ENCODE measurements around the gene ANKRD60. TPM values are rescaled to one million over a fixed set of nuclear protein-coding genes. Genes with fewer than 3 reads are reported as not detected.

Gene ANKRD60
- total and polyA plus RNA-seq, 2 of the 4 experiments (the other 2 are of a cell fraction): not detected

- H2BK15ac ChIP-seq (ENCODE audit: low read depth, low read length): no peak overlapping the region
- no peak overlapping the region for H3K9ac ChIP-seq (ENCODE audit: low read depth, low read length)
- H3K14ac ChIP-seq (replicated peaks; ENCODE audit: low read depth, low read length): no peak overlapping the region
- ChIA-PET CTCF (no interaction called here), POLR2A (ENCODE audit: unreplicated experiment) (no interaction called here)
- no peak overlapping the region for H4K5ac ChIP-seq (ENCODE audit: low read depth, low read length)
- peaks cover 32% of the 10 kb centered on the region for H3K27me3 ChIP-seq (ENCODE audit: control insufficient read depth, insufficient read depth, low read length)
- no peak for DNase-seq
- in situ Hi-C loops (cut with MboI; ENCODE audit: low sequenced_read_pairs): no loop called here
- no peak overlapping the region for H3K4me3 ChIP-seq (ENCODE audit: insufficient read depth, low read depth, low read length)
- H2AK5ac ChIP-seq (ENCODE audit: low read depth, low read length): no peak overlapping the region
- BruUV-seq (replicated peaks): no TSS peak
- no peak for TF ChIP-seq CTCF (conservative IDR thresholded peaks at IDR 0.05; ENCODE audit: low read depth, low read length)
- no peak for TF ChIP-seq MXI1 (IDR thresholded peaks at IDR 0.05; ENCODE audit: borderline replicate concordance, low read depth, low read length)
- no peak for TF ChIP-seq POLR2A (IDR thresholded peaks at IDR 0.05; ENCODE audit: low read depth, low read length)
- TF ChIP-seq NFE2L2 (IDR thresholded peaks at IDR 0.05; ENCODE audit: low read depth, low read length): no peak
- TF ChIP-seq CEBPB (IDR thresholded peaks at IDR 0.05; ENCODE audit: low read depth, low read length): no peak
- no peak for TF ChIP-seq RAD21 (IDR thresholded peaks at IDR 0.05; ENCODE audit: low read length)
- TF ChIP-seq MAZ (IDR thresholded peaks at IDR 0.05; ENCODE audit: borderline replicate concordance, low read depth, low read length): no peak
- no peak overlapping the region for H3K27ac ChIP-seq (ENCODE audit: insufficient read depth, low read length)
- H3K4me1 ChIP-seq (ENCODE audit: control insufficient read depth, insufficient read depth, low read length): peaks cover 2% of the 10 kb centered on the region; the same call in 1 of the 2 replicates
- no peak overlapping the region for H3K18ac ChIP-seq (ENCODE audit: low read depth, low read length)
- intact Hi-C loops (cut with micrococcal nuclease): loop anchor here (5.0 kb wide), 1 partner anchor 90 kb away; no protein-coding TSS in a partner anchor
- H3K4me2 ChIP-seq (ENCODE audit: low read depth, low read length): no peak overlapping the region
- ATAC-seq (ENCODE audit: low read depth): no peak
- H4K20me1 ChIP-seq (ENCODE audit: insufficient read depth, low read length): no peaks in the 10 kb centered on the region
- H3K36me3 ChIP-seq (ENCODE audit: control insufficient read depth, insufficient read depth, low read length): no peaks in the 10 kb centered on the region
- no peak overlapping the region for H3K4ac ChIP-seq (ENCODE audit: low read depth, low read length)
- no peak overlapping the region for H4K91ac ChIP-seq (ENCODE audit: insufficient read depth, low read depth, low read length)
- no peak overlapping the region for H2AK9ac ChIP-seq (replicated peaks; ENCODE audit: low read depth, low read length, poor library complexity)
- no peak overlapping the region for H2BK20ac ChIP-seq (ENCODE audit: low read depth, low read length)
- H4K8ac ChIP-seq (ENCODE audit: low read depth in 2 of 2, low read length in 2 of 2): no peak overlapping the region
- no peaks in the 10 kb centered on the region for H3K9me3 ChIP-seq (ENCODE audit: control insufficient read depth, insufficient read depth, low read length)
- dilution Hi-C loops (cut with HindIII; ENCODE audit: low sequenced_read_pairs, unreplicated experiment): no loop called here
- H2BK120ac ChIP-seq (ENCODE audit: low read depth, low read length): no peak overlapping the region
- no peak overlapping the region for H3K56ac ChIP-seq (ENCODE audit: extremely low read depth, insufficient read depth, low read length)
- no peak overlapping the region for H2AFZ ChIP-seq (replicated peaks; ENCODE audit: low read length, poor library complexity)
- 100% methylated on average over 2 of the region's 10 CpGs; no CpG with 5 or more reads in 1 of the 2 experiments for WGBS, 2 experiments (ENCODE audit: extremely low coverage in 2 of 2, insufficient read length in 1 of 2)
- H3K23ac ChIP-seq (ENCODE audit: low read depth, low read length): no peak overlapping the region
- no peaks in the 10 kb centered on the region for H3K79me1 ChIP-seq (ENCODE audit: low read depth in 1 of 2, low read length in 2 of 2)
- H2BK5ac ChIP-seq (ENCODE audit: low read depth, low read length, poor library complexity, severe bottlenecking): no peak overlapping the region
- H3K9me1 ChIP-seq (ENCODE audit: insufficient read depth, low read length): no peaks in the 10 kb centered on the region
Observed at GRCh38 chr20:58177799-58178198, 50.7 kb downstream of the ANKRD60 start.

All from IMR-90 (cell line).